ENCODE data around the gene SMIM35. TPM values are rescaled to one million over a fixed set of nuclear protein-coding genes. Genes with fewer than 3 reads are reported as not detected.

Gene SMIM35
- total RNA-seq, 4 donors from 2014 or later: not detected

- TF ChIP-seq, protein P1, sequence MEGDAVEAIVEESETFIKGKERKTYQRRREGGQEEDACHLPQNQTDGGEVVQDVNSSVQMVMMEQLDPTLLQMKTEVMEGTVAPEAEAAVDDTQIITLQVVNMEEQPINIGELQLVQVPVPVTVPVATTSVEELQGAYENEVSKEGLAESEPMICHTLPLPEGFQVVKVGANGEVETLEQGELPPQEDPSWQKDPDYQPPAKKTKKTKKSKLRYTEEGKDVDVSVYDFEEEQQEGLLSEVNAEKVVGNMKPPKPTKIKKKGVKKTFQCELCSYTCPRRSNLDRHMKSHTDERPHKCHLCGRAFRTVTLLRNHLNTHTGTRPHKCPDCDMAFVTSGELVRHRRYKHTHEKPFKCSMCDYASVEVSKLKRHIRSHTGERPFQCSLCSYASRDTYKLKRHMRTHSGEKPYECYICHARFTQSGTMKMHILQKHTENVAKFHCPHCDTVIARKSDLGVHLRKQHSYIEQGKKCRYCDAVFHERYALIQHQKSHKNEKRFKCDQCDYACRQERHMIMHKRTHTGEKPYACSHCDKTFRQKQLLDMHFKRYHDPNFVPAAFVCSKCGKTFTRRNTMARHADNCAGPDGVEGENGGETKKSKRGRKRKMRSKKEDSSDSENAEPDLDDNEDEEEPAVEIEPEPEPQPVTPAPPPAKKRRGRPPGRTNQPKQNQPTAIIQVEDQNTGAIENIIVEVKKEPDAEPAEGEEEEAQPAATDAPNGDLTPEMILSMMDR (IDR thresholded peaks at IDR 0.05): no peak
- TF ChIP-seq POLR2A (IDR thresholded peaks at IDR 0.05): no peak
- DNase-seq: no peak
- Histone ChIP-seq H3K27ac (no peak overlapping the region), H3K9me3 (no peaks in the 10 kb centered on the region), H3K36me3 (no peaks in the 10 kb centered on the region), H3K4me3 (no peak overlapping the region), H3K4me1 (no peaks in the 10 kb centered on the region), H3K27me3 (no peaks in the 10 kb centered on the region)
- intact Hi-C loops (cut with DNase I; ENCODE audit: low total_unique reads): no loop called here
Observed at GRCh38 chr11:117966908-117967307, 119.9 kb downstream of the SMIM35 start.

DNA sequence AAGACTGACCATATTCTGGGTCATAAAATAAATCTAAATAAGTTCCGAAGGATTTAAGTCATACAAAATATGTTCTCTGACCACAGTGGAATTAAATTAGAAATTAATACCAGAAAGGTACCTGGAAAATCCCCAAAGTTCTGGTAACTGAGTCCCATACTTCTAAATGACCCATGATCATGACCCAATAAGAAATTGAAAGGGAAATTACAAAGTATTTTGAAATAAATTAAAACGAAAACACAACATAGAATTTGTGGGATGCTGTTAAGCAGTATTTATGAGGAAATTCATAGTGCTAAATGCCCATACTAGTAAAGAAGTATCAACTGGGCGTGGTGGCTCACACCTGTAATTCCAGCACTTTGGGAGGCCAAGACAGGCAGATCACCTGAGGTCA, 123.9 kb downstream of the SMIM35 start:
- intact Hi-C loops (cut with DNase I; ENCODE audit: low total_unique reads): no loop called here
- TF ChIP-seq, protein P1 (IDR thresholded peaks at IDR 0.05): no peak
- TF ChIP-seq POLR2A (IDR thresholded peaks at IDR 0.05): no peak
- no peak overlapping the region for H3K4me3 ChIP-seq
- H3K4me1 ChIP-seq: no peaks in the 10 kb centered on the region
- H3K9me3 ChIP-seq: no peaks in the 10 kb centered on the region
- no peaks in the 10 kb centered on the region for H3K36me3 ChIP-seq
- no peak overlapping the region for H3K27ac ChIP-seq
- no peak for DNase-seq
- no peaks in the 10 kb centered on the region for H3K27me3 ChIP-seq

DNA sequence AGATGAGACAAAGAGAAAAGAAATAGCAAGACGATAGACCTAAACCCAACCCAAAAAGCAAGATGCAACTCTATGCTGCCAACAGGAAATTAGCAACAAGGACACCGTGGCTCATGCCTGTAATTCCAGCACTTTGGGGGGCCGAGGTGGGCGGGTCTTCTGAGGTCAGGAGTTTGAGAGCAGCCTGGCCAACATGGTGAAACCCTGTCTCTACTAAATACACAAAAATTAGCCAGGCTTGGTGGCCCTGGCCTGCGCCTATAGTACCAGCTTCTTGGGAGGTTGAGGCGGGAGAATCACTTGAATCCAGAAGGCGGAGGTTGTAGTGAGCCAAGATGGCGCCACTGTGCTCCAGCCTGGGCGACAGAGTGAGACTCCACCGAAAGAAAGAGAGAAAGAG, 124.9 kb downstream of the SMIM35 start:
- TF ChIP-seq, protein P1 (IDR thresholded peaks at IDR 0.05): no peak
- TF ChIP-seq POLR2A (IDR thresholded peaks at IDR 0.05): no peak
- intact Hi-C loops (cut with DNase I; ENCODE audit: low total_unique reads): no loop called here
- no peaks in the 10 kb centered on the region for H3K4me1 ChIP-seq
- H3K4me3 ChIP-seq: no peak overlapping the region
- H3K36me3 ChIP-seq: no peaks in the 10 kb centered on the region
- no peaks in the 10 kb centered on the region for H3K9me3 ChIP-seq
- DNase-seq: no peak
- H3K27ac ChIP-seq: no peak overlapping the region
- no peaks in the 10 kb centered on the region for H3K27me3 ChIP-seq

- TF ChIP-seq POLR2A (IDR thresholded peaks at IDR 0.05): no peak
- TF ChIP-seq, protein P1 (IDR thresholded peaks at IDR 0.05): no peak
- Histone ChIP-seq H3K4me3 (no peak overlapping the region), H3K27me3 (no peaks in the 10 kb centered on the region), H3K27ac (no peak overlapping the region), H3K36me3 (no peaks in the 10 kb centered on the region), H3K4me1 (no peaks in the 10 kb centered on the region), H3K9me3 (no peaks in the 10 kb centered on the region)
- no peak for DNase-seq
- intact Hi-C loops (cut with DNase I; ENCODE audit: low total_unique reads): no loop called here
Observed at GRCh38 chr11:117960406-117960805, 126.4 kb downstream of the SMIM35 start.

DNA sequence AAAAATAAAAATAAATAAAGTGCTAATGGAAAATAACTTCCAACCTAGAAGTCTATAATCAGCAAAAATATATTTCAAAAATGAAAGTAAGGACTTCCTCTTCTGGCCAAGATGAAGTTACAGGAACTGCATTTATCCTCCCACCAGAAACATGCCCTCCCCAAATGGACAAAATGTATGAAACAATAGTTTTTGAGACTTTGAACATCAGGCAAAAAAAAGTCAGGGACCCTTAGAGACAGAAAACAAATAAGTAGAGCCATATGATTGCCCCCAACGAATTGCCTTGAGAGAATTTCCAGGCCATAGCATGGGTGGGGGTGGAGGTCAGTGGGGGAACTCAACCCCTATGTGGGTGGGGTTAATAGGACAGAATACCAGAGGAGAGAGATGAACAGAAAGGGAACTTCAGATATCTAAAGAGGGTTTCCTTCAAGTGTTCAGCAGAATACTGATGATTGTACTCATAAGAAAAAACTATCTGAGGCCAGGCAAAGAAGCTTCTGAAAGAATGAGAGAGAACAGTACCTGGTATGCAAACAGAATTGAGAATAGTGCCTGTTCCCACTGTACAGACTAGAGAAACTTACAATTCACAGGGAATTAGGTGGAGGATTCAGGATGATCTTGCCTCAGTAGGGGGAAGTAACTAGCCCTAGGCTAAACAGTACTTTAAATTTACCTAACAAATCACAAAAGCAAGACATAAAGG, 127.2 kb downstream of the SMIM35 start:
- Histone ChIP-seq H3K4me3 (no peak overlapping the region), H3K9me3 (no peaks in the 10 kb centered on the region), H3K4me1 (no peaks in the 10 kb centered on the region), H3K27ac (no peak overlapping the region), H3K36me3 (no peaks in the 10 kb centered on the region), H3K27me3 (no peaks in the 10 kb centered on the region)
- TF ChIP-seq, protein P1 (IDR thresholded peaks at IDR 0.05): no peak
- TF ChIP-seq POLR2A (IDR thresholded peaks at IDR 0.05): no peak
- intact Hi-C loops (cut with DNase I; ENCODE audit: low total_unique reads): no loop called here
- no peak for DNase-seq
